Psoas muscle (tissue), 8 donors: ENCODE results near the gene MB21D2. TPM values are rescaled to one million over a fixed set of nuclear protein-coding genes. Genes with fewer than 3 reads are reported as not detected.

Experiments
- ATAC-seq, 4 donors: fragments of 200-7000 bp; cut with Tn5 transposase; one replicate each; pipeline ENCODE4 v1.9.1; 2020; ENCODE audit warnings: moderate library complexity in 3 of 4, mild to moderate bottlenecking in 2 of 4
- DNase-seq, 2 donors: peaks; one replicate each; pipeline ENCODE4 v3.0.0-alpha.2; 2020
- H3K27ac ChIP-seq: fragments of 200-600 bp; one replicate; pipeline ENCODE4 v1.8.0; 2022
- H3K27me3 ChIP-seq, 3 donors: fragments of 200-600 bp in 1 of 3; one replicate each; pipeline versions ENCODE4 v1.6.1 to v1.8.0; 2013 to 2022; ENCODE audit warnings: low read length in 2 of 3, mild to moderate bottlenecking in 2 of 3, moderate library complexity in 1 of 3; ENCODE audit not compliant: insufficient read depth in 3 of 3
- H3K36me3 ChIP-seq, 2 donors: fragments of 200-600 bp in 1 of 2; one replicate each; pipeline versions ENCODE4 v1.6.1 to v1.8.0; 2013 to 2022; ENCODE audit warnings: low read depth in 1 of 2, mild to moderate bottlenecking in 1 of 2, moderate library complexity in 1 of 2; ENCODE audit not compliant: insufficient read depth in 1 of 2
- H3K4me1 ChIP-seq: fragments of 200-600 bp; one replicate; pipeline ENCODE4 v1.8.0; 2022
- H3K4me3 ChIP-seq: fragments of 200-600 bp; one replicate; pipeline ENCODE4 v1.8.0; 2022; ENCODE audit warnings: mild to moderate bottlenecking
- H3K9me3 ChIP-seq: fragments of 200-600 bp; one replicate; pipeline ENCODE4 v1.8.0; 2022
- WGBS, 3 donors: extraction: QIAGEN DNeasy Blood & Tissue Kit; methylation state at CpG; one replicate each; pipeline versions ENCODE4 v1.1.6 to v1.1.7; 2013; 5-methylcytosine and 5-hydroxymethylcytosine counted together
- intact Hi-C, 2 donors: fragments of 100-400 bp; cut with DNase I; formaldehyde crosslinking; loops; one replicate each; pipeline versions ENCODE4 v1.11.0 to v1.14.2; 2022
- polyA plus RNA-seq, 3 donors: library from polyadenylated mRNA; stranded (reverse); fragments of 200-250 nt; gene quantifications; one replicate each; pipeline ENCODE4 v1.2.3, GENCODE V29; 2013
- total RNA-seq, 4 donors: library from RNA; stranded (reverse); fragmentation: NEBNext Ultra II Directional in 2 of 4; extraction: Animal tissue kit (Norgen Biotek cat#: 25700) in 2 of 4; gene quantifications; one replicate each; pipeline versions ENCODE4 v1.2.1 to v1.2.4, GENCODE V29; 2021 to 2023
- TF ChIP-seq, protein P1 (sequence below): fragments of 200-600 bp; IDR thresholded peaks from one replicate; pipeline ENCODE4 v1.8.0; 2022; ENCODE audit warnings: antibody characterized with exemption
- donor health status: healthy with polysubstance abuse.
- donor health status: DM: no; HTN: no; CAD: no; lungs with moderate emphysema.
- donor health status: Bipolar disorder and iron deficiency.
- donor health status: healthy.
- donor health status: DM: yes; HTN: yes; CAD: no.
- donor health status: DM: no; HTN: no; CAD: no.
- donor health status: DM: no; HTN: no; CAD: no.
- donor health status: DM: yes; HTN: yes; CAD: no.

The MB21D2 gene
- total and polyA plus RNA-seq, 7 donors = 0.61 to 2.6 (median 1.3) TPM

DNA sequence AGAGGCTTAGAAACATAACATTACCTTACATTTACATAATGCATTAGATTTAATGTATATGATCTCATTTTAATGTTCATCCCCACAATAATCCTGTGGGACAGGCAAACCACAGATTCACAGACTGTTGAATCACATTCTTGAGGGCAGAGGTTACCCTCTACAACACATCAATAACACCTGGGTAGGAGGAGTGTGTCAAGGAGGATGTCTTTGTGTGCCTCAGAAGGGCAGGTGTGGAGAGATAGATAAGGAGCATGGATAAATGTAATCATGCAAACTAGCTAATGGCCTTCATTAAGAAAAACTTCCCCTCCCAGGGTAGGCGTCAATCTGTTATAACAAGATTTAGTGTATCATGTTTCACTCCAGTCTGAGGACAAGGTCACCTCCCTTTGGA lies 12.9 kb upstream of the MB21D2 start:
- DNase-seq = no peak
- no peak overlapping the region for H3K27ac ChIP-seq
- H3K27me3 ChIP-seq = no peaks in the 10 kb centered on the region
- no peak overlapping the region for H3K4me3 ChIP-seq
- WGBS, 3 donors = 82 to 90% (median 83%) methylated on average over 1 of the region's 1 CpG
- no peaks in the 10 kb centered on the region for H3K4me1 ChIP-seq
- H3K36me3 ChIP-seq = no peaks in the 10 kb centered on the region
- intact Hi-C loops = no loop called here
- ATAC-seq = no peak
- no peaks in the 10 kb centered on the region for H3K9me3 ChIP-seq
- TF ChIP-seq, protein P1, sequence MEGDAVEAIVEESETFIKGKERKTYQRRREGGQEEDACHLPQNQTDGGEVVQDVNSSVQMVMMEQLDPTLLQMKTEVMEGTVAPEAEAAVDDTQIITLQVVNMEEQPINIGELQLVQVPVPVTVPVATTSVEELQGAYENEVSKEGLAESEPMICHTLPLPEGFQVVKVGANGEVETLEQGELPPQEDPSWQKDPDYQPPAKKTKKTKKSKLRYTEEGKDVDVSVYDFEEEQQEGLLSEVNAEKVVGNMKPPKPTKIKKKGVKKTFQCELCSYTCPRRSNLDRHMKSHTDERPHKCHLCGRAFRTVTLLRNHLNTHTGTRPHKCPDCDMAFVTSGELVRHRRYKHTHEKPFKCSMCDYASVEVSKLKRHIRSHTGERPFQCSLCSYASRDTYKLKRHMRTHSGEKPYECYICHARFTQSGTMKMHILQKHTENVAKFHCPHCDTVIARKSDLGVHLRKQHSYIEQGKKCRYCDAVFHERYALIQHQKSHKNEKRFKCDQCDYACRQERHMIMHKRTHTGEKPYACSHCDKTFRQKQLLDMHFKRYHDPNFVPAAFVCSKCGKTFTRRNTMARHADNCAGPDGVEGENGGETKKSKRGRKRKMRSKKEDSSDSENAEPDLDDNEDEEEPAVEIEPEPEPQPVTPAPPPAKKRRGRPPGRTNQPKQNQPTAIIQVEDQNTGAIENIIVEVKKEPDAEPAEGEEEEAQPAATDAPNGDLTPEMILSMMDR = no peak

DNA sequence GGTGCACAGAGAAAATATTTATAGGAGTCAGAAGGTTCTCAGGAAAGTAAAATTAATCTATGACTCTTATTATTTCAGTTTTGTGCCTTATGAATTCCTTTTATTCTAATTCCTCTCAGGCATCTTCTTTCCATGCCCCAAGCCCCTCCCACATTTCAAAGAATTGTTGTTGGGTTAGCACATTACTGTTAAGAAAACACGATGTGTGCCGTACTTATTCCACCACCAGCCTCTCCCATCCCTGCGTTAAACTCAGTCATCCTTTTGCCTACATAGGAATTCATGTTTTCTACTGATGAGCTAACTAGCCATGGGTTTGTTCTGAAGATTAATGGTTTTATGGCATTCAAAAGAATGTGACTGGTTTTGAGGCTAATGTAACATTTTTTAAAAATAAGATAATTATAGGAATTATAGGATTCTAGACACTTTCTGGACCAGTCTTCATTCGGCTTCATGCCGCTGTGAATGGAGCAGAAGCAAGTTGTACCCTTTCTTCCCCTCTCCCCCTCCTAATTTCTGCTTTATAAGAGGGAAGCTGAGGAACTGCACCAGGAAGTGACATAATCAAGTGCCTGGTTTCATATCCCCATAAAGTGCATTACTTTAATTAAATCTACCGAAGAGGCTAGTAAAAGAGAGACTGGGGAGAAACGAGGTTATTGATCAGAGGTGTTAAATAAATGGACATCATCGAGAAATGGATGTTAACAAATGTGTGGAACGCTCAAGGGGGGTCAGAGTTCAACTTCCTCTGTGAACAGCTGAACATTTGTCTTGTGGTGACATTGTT lies 12.3 kb upstream of the MB21D2 start:
- TF ChIP-seq, protein P1 = no peak
- no peak for DNase-seq
- WGBS, 3 donors = 79 to 85% (median 83%) methylated on average over 9 of the region's 9 CpGs
- no peaks in the 10 kb centered on the region for H3K9me3 ChIP-seq
- H3K27me3 ChIP-seq = no peaks in the 10 kb centered on the region
- H3K36me3 ChIP-seq = no peaks in the 10 kb centered on the region
- H3K4me3 ChIP-seq = no peak overlapping the region
- intact Hi-C loops = no loop called here
- ATAC-seq = no peak
- H3K4me1 ChIP-seq = no peaks in the 10 kb centered on the region
- no peak overlapping the region for H3K27ac ChIP-seq

DNA sequence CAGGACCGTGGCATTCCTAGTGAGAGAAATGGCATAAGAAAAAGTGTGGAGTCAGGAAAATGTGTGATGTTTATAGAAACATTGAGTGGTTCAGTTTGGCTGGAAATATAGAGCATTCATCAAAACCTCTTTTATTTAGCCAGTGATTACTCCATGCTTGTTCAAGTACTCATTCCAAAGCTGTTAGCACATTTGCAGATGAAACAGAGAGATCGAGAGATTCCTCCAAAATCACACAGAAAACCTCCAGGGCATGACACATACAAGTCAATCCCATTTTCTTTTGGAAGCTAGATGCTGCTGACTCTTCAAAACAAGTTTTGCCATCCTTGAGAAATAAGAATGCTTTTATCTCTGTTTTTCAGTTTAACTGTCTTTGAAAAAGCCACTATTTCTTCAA lies 11.5 kb upstream of the MB21D2 start:
- DNase-seq (no peak), ATAC-seq (no peak)
- H3K27me3 ChIP-seq = no peaks in the 10 kb centered on the region
- H3K4me1 ChIP-seq = no peaks in the 10 kb centered on the region
- no peaks in the 10 kb centered on the region for H3K36me3 ChIP-seq
- no peak overlapping the region for H3K27ac ChIP-seq
- H3K9me3 ChIP-seq = no peaks in the 10 kb centered on the region
- no peak overlapping the region for H3K4me3 ChIP-seq
- 55 to 64% (median 60%) methylated on average over 2 of the region's 2 CpGs for WGBS, 3 donors
- intact Hi-C loops = no loop called here
- TF ChIP-seq, protein P1 = no peak

DNA sequence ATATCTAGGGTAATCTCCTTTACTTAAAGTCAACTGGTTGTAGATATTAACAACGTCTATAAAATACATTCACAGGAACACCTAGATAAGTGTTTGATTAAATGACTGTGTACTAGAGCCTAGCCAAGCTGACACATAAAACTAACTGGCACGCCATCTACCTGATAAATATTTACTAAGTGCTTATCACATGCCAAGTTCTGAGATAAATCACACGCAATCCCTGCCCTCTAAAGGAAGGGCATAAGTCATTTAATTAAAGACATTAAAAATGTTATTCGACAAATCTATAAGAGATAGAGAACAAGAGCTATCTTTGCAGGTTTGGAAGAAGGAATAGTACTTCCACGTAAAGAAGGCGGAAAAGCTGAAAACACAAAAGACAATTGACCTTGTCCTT lies 11.1 kb upstream of the MB21D2 start:
- Histone ChIP-seq H3K9me3 (no peaks in the 10 kb centered on the region), H3K27me3 (no peaks in the 10 kb centered on the region), H3K36me3 (no peaks in the 10 kb centered on the region), H3K27ac (no peak overlapping the region), H3K4me1 (no peaks in the 10 kb centered on the region), H3K4me3 (no peak overlapping the region)
- ATAC-seq (no peak), DNase-seq (no peak)
- 54 to 62% (median 57%) methylated on average over 6 of the region's 6 CpGs for WGBS, 3 donors
- intact Hi-C loops = no loop called here
- TF ChIP-seq, protein P1 = no peak

DNA sequence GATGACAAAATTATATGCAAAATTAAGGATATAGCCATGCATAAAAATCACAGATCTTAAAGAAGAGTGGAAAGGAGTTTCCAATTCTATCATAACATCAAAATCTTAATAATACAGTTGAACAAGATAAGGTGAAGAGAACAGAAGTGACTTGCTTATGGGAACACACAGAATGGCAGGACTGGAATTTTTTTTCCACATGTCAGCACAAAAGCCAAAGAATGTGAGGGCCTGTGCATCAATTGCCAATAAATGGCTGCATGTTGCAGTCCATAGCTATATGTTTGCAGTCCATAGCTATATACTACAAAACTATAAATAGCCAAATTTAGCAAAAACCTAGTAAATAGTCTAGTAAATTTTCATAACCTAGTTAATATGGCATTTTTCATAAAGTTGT lies 10.4 kb upstream of the MB21D2 start:
- H3K4me3 ChIP-seq = no peak overlapping the region
- H3K36me3 ChIP-seq = no peaks in the 10 kb centered on the region
- TF ChIP-seq, protein P1 = no peak
- DNase-seq (no peak), ATAC-seq (no peak)
- no peaks in the 10 kb centered on the region for H3K9me3 ChIP-seq
- no peaks in the 10 kb centered on the region for H3K4me1 ChIP-seq
- no peak overlapping the region for H3K27ac ChIP-seq
- intact Hi-C loops = no loop called here
- no peaks in the 10 kb centered on the region for H3K27me3 ChIP-seq
